Measurements from ENCODE around the gene POLR1E.

Gene POLR1E

DNA sequence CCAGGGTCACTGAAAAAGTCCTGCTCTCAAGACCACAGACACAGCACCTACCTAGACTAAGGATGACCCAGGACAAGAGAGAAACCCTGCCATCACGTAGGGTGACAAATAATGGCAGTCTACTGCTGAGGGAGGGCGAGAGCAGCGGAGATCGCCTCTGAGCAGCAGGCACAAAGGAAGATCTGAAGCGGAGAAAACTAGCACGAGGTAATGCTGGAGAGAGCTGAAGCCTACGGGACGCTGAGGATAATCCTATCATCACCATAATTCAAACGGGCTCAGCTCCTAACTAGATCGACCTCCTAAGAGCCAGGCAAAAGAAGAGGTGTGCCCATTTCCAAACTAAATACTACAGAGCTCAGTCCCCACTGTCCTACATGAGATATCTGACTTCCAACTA is 49.2 kb downstream of the POLR1E start:
- DNase-seq (ENCODE audit: low spot score) = no peak

GRCh38 chr9:37538099-37538498 is 52.4 kb downstream of the POLR1E start:
- DNase-seq (ENCODE audit: low spot score) = no peak

DNA sequence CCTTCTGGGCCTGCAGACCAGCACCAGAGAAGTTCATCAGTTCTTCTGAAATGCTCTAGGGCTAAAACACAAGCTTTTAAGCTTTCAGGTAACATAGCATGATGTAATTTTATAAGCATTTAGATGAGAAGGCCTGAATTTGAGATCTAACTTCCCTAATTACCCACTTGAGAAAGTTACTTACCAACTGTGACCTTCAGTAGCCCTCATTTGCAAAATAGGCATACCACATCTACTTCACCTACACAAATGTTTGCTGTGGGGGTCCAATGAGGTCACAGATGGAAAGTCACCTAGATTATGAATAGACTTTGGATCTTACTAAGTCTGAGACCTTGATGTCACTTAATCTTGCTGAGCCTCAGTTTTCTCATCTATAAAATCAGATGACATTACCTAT is 53.9 kb downstream of the POLR1E start:
- no peak for DNase-seq (ENCODE audit: low spot score)

- DNase-seq (ENCODE audit: low spot score) = no peak
Observed at GRCh38 chr9:37540634-37541033, 54.9 kb downstream of the POLR1E start.

DNA sequence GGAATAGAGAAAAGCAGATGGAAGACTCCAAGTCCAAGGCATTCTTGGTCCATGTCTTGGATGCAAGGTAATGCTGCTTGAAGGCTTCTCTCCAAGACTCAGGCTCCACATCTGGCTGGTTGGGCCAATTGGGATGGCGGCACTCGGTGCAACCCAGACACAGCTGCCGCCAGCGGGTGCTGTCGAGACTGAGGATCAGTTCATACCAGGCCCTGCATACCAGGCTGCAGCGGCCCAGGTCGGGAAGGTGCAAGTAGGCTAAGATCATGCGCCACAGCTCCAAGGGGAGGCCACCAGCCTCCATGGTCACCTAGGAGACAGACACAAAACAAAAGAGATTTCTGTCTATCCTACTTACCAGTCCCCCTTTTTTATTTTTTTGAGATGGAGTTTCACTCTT is 55.7 kb downstream of the POLR1E start:
- no peak for DNase-seq (ENCODE audit: low spot score)

GRCh38 chr9:37542488-37542887 is 56.7 kb downstream of the POLR1E start:
- DNase-seq (ENCODE audit: low spot score) = no peak

DNA sequence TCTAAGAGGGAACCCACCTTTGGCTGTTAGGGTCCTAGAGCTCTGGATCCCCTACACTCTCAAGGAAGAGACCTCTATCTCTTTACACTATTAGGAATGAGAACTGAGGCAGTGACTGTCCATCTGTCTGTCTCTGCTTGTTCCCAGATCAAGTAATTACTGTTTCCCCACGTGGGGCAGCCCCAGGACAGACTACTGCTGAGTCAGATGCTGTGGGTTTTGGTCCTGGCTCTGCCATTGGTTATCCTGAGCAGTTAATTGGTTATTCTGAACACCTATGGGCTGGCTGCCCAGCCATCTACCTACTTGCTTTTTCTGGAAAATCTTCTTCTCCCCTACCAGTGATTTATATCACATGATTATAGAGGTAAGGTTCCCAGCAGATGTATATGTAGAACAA is 57.1 kb downstream of the POLR1E start:
- no peak for DNase-seq (ENCODE audit: low spot score)

- DNase-seq (ENCODE audit: low spot score) = no peak
Observed at GRCh38 chr9:37543468-37543867, 57.7 kb downstream of the POLR1E start.

DNA sequence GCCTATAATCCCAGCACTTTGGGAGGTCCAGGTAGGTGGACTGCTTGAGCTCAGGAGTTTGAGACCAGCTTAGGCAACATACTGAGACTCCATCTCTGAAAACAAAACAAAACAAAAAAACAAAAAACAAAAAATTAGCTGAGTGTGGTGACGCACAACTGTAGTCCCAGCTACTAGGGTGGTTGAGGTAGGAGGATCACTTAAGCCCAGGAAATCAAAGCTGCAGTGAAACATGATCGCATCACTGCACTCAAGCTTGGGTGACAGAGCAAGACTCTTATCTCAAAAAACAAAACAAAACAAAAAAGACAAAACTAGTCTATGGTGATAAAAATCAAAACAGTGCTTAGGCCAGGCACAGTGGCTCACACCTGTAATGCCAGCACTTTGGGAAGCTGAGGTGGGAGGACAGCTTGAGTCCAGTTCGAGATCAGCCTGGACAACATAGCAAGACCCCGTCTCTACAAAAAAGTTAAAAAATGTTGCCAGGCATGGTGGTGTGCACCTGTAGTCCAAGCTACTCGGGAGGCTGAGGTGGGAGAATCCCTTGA is 61.7 kb downstream of the POLR1E start:
- DNase-seq (ENCODE audit: low spot score) = no peak

DNA sequence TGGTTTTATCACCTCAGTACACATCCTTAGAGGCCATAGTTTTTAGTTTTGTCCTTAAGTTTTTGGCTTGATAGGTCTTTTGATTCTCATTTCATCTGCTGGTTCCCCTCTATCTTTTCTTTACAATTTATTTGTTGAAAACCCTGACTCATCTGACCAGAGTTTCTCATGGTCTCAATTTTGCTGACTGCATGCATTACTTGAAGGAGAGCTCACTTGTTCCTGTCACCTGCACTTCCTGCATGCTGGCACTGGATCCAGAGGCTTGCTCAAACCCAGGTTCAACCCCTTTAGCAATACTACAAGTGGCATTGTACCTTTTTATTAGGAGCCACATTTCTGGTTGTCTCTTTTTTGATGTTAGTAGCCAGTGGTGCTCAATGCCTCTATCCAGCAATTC is 63.8 kb downstream of the POLR1E start:
- DNase-seq (ENCODE audit: low spot score) = no peak

- no peak for DNase-seq (ENCODE audit: low spot score)
Observed at GRCh38 chr9:37550781-37551180, 65.0 kb downstream of the POLR1E start.

- no peak for DNase-seq (ENCODE audit: low spot score)
Observed at GRCh38 chr9:37551468-37551867, 65.7 kb downstream of the POLR1E start.

GRCh38 chr9:37551888-37552287 is 66.1 kb downstream of the POLR1E start:
- no peak for DNase-seq (ENCODE audit: low spot score)
